GM12878 (cell line): ENCODE data around the gene NPS. TPM values are rescaled to one million over a fixed set of nuclear protein-coding genes. Genes with fewer than 3 reads are reported as not detected.

Source experiments
- ATAC-seq: fragments of 200-7000 bp; cut with Tn5 transposase; 3 replicates; pipeline ENCODE4 v1.9.1; 2020; ENCODE audit warnings: mild to moderate bottlenecking, moderate library complexity
- BruUV-seq: library from RNA; stranded (reverse); fragments of 400-500 nt; replicated peaks from 2 replicates; lab custom pipeline; 2021; lab: Mats Ljungman, UMichigan
- CTCF ChIA-PET: fragments of 300-600 bp; sonication (Branson Sonifier 250); formaldehyde crosslinking; extraction: SDS; loops from one replicate; lab custom pipeline; 2021; ENCODE audit warnings: inconsistent platforms; lab: Yijun Ruan, JAX
- POLR2A ChIA-PET: fragments of 350-600 bp; formaldehyde crosslinking; extraction: SDS; loops from one replicate; lab custom pipeline; 2021; ENCODE audit warnings: inconsistent platforms; lab: Charles Lee
- RAD21 ChIA-PET: fragments of 300-600 bp; sonication (Branson Sonifier 250); formaldehyde crosslinking; loops from one replicate; lab custom pipeline; 2023; ENCODE audit warnings: antibody characterized with exemption; ENCODE audit not compliant: unreplicated experiment; lab: Charles Lee
- SMC1A ChIA-PET: fragments of 300-600 bp; sonication (Branson Sonifier 250); formaldehyde crosslinking; loops from one replicate; lab custom pipeline; 2023; ENCODE audit not compliant: unreplicated experiment, uncharacterized antibody; lab: Charles Lee
- DNase-seq: peaks from one replicate; pipeline ENCODE4 v3.0.0-alpha.2; 2011; ENCODE audit warnings: low read depth, low spot score
- FAIRE-seq: peaks from 3 replicates; lab custom pipeline; 2011; peaks lifted over from hg19 to GRCh38; lab: Jason Lieb, UNC
- H2AFZ ChIP-seq: 2 replicates; pipeline ENCODE4 v1.6.0; 2011; ENCODE audit warnings: low read depth, low read length, control low read depth; ENCODE audit not compliant: control insufficient read depth
- H3K27ac ChIP-seq: 2 replicates; pipeline ENCODE4 v1.5.1; 2011; ENCODE audit warnings: control low read depth; ENCODE audit not compliant: control insufficient read depth, insufficient read depth
- H3K27me3 ChIP-seq, 2 experiments: replicated peaks in 1 of 2; 2 replicates each; pipeline versions ENCODE4 v1.6.0 to v1.6.1; 2011; ENCODE audit warnings: low read length in 1 of 2; ENCODE audit not compliant: control insufficient read depth in 2 of 2, insufficient read depth in 2 of 2
- H3K36me3 ChIP-seq, 2 experiments: 2 replicates each; pipeline ENCODE4 v1.5.1; 2011; ENCODE audit warnings: low read length in 1 of 2; ENCODE audit not compliant: control insufficient read depth in 2 of 2, insufficient read depth in 2 of 2
- H3K4me1 ChIP-seq: 2 replicates; pipeline ENCODE4 v1.6.1; 2011; ENCODE audit warnings: mild to moderate bottlenecking, low read length, moderate library complexity, mixed read lengths; ENCODE audit not compliant: control insufficient read depth, insufficient read depth
- H3K4me2 ChIP-seq: 2 replicates; pipeline ENCODE4 v1.6.0; 2011; ENCODE audit warnings: control low read depth; ENCODE audit not compliant: control insufficient read depth, insufficient read depth
- H3K4me3 ChIP-seq: fragments of 200-600 bp; sonication (generic); 2 replicates; pipeline ENCODE4 v1.5.1; 2016
- H3K79me2 ChIP-seq: 2 replicates; pipeline ENCODE4 v1.6.0; 2011; ENCODE audit warnings: low read length; ENCODE audit not compliant: control insufficient read depth, insufficient read depth
- H3K9ac ChIP-seq: 2 replicates; pipeline ENCODE4 v1.8.0; 2011; ENCODE audit warnings: low read length, control low read depth, mixed read lengths; ENCODE audit not compliant: control insufficient read depth, insufficient read depth
- H3K9me3 ChIP-seq: replicated peaks from 3 replicates; pipeline ENCODE4 v1.5.1; 2011; ENCODE audit warnings: mild to moderate bottlenecking, low read length; ENCODE audit not compliant: control insufficient read depth, insufficient read depth
- H4K20me1 ChIP-seq: 2 replicates; pipeline ENCODE4 v1.6.0; 2011; ENCODE audit not compliant: control insufficient read depth, insufficient read depth
- KAT2A ChIP-seq: conservative IDR thresholded peaks from 2 replicates; pipeline ENCODE4 v1.6.1; 2011; ENCODE audit warnings: low read depth, low read length; ENCODE audit not compliant: control insufficient read depth
- MTA3 ChIP-seq: IDR thresholded peaks from 2 replicates; pipeline ENCODE4 v1.6.1; 2012; ENCODE audit warnings: low read length, inconsistent platforms, borderline replicate concordance
- MYB ChIP-seq: fragments of 150-350 bp; IDR thresholded peaks from 2 replicates; pipeline ENCODE4 v1.6.1; 2014; ENCODE audit warnings: mild to moderate bottlenecking, low read depth, low read length, borderline replicate concordance
- NR2C2 ChIP-seq: IDR thresholded peaks from 2 replicates; pipeline ENCODE4 v1.6.1; 2011; ENCODE audit warnings: borderline replicate concordance, low read depth; ENCODE audit not compliant: control insufficient read depth, insufficient read length
- RAD51 ChIP-seq: fragments of 450-650 bp; IDR thresholded peaks from 2 replicates; pipeline ENCODE4 v1.6.1; 2016; ENCODE audit warnings: moderate library complexity, mild to moderate bottlenecking, inconsistent platforms
- SRF ChIP-seq, 2 experiments: IDR thresholded peaks; 2 replicates each; pipeline ENCODE4 v1.6.1; 2011; ENCODE audit warnings: low read depth in 2 of 2, low read length in 2 of 2, mild to moderate bottlenecking in 1 of 2, moderate library complexity in 1 of 2
- ZNF274 ChIP-seq: IDR thresholded peaks from one replicate; pipeline ENCODE4 v1.8.0; 2011; ENCODE audit not compliant: insufficient read length, insufficient read depth
- WGBS: methylation state at CpG from one replicate; pipeline ENCODE4 v1.1.6; 2016; ENCODE audit warnings: low lambda C conversion rate; ENCODE audit not compliant: insufficient replicate concordance, insufficient coverage; ENCODE audit errors: missing lambda C conversion rate; 5-methylcytosine and 5-hydroxymethylcytosine counted together
- in situ Hi-C: fragments of 300-500 bp; cut with MboI; formaldehyde crosslinking; loops from 9 replicates; pipeline ENCODE4 v1.14.3; 2018; ENCODE audit warnings: mixed read lengths
- intact Hi-C: fragments of 100-400 bp; cut with micrococcal nuclease; formaldehyde crosslinking; loops from one replicate; pipeline ENCODE4 v1.14.2; 2022; ENCODE audit not compliant: unreplicated experiment
- polyA plus RNA-seq, 11 experiments: library from polyadenylated mRNA; depleted of rRNA in 4 of 11; unstranded in 6 of 11; stranded (reverse) in 5 of 11; fragments of >200 nt; fragmentation: Nextera tagmentation in 4 of 11; fragmentation: Illumina TruSeq in 1 of 11; extraction: Ambion mirVana in 4 of 11; extraction: Trizol in 1 of 11; gene quantifications; 1 replicate in 1 of 11; 2 replicates in 10 of 11; pipeline versions ENCODE4 v1.2.1 to v1.2.3, GENCODE V29; 2011 to 2016; ENCODE audit warnings: inconsistent platforms in 2 of 11, missing spikeins in 2 of 11, low read depth in 1 of 11
- total RNA-seq, 4 experiments: library from RNA; depleted of rRNA in 3 of 4; stranded (reverse); fragments of >200 nt in 3 of 4; fragmentation: Illumina TruSeq in 1 of 4; extraction: Trizol in 1 of 4; gene quantifications; 2 replicates each; pipeline versions ENCODE4 v1.2.1 to v1.2.3, GENCODE V29; 2013 to 2021

NPS gene
- total and polyA plus RNA-seq, 10 of the 15 experiments (the other 5 are each of a cell fraction or from before 2014, with no cell fraction given) = not detected

DNA sequence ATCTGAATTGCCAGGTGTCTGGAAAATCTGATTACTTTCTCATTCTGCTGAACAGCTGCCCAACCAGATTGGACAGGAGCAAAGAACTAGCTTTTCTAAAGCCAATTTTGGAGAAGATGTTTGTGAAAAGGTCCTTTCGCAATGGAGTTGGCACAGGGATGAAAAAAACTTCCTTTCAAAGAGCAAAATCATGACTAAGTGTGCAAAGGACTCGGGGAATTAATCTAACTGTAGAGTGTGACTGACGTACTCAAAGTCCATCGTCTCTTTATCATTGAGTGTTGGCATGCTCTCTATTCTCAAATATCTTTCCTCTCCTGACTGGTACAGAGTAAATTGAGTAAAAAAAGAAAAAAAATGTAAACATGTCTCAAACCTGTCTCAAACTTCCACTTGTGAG is 3.3 kb downstream of the NPS start:
- Histone ChIP-seq H3K27ac (no peak overlapping the region), H4K20me1 (no peaks in the 10 kb centered on the region), H3K4me1 (no peaks in the 10 kb centered on the region), H3K36me3 (no peaks in the 10 kb centered on the region), H3K27me3 (no peaks in the 10 kb centered on the region), H3K4me2 (no peak overlapping the region), H3K9me3 (no peaks in the 10 kb centered on the region), H3K4me3 (no peak overlapping the region), H3K9ac (no peak overlapping the region), H3K79me2 (no peaks in the 10 kb centered on the region), H2AFZ (no peak overlapping the region)
- WGBS = 14% methylated on average over 4 of the region's 4 CpGs
- ChIA-PET RAD21 (no interaction called here), CTCF (no interaction called here), SMC1A (no interaction called here), POLR2A (no interaction called here)
- no peak for TF ChIP-seq KAT2A
- BruUV-seq = no TSS peak
- DNase-seq (no peak), FAIRE-seq (no peak), ATAC-seq (no peak)
- in situ Hi-C loops = no loop called here
- intact Hi-C loops = no loop called here

DNA sequence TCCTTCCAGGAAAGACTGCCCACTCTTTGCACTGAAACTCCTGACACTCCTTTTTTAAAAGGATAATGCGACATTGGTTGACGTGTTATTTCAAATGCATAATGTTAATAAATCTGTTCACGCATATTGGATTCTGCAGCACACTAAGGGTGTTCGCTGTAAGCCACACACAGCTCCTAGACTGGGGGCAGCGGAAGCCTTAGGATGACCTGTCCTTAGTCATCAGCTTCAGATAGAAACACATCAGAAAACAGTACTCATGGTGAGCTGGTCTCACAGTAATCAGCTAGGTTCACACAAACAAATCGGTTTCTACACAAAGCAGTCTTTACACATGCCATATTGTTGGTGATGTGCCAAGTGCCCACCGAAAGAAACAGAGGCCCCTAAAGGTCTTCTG is 4.3 kb downstream of the NPS start:
- in situ Hi-C loops (no loop called here), intact Hi-C loops (no loop called here)
- no peaks in the 10 kb centered on the region for H3K36me3 ChIP-seq
- FAIRE-seq (no peak), ATAC-seq (no peak), DNase-seq (no peak)
- no peak overlapping the region for H2AFZ ChIP-seq
- H3K79me2 ChIP-seq = no peaks in the 10 kb centered on the region
- H3K27me3 ChIP-seq = no peaks in the 10 kb centered on the region
- no peak overlapping the region for H3K9ac ChIP-seq
- ChIA-PET POLR2A (no interaction called here), CTCF (no interaction called here), RAD21 (no interaction called here), SMC1A (no interaction called here)
- 43% methylated on average over 7 of the region's 7 CpGs for WGBS
- H3K4me3 ChIP-seq = no peak overlapping the region
- no peaks in the 10 kb centered on the region for H4K20me1 ChIP-seq
- no peaks in the 10 kb centered on the region for H3K9me3 ChIP-seq
- H3K27ac ChIP-seq = no peak overlapping the region
- H3K4me2 ChIP-seq = no peak overlapping the region
- TF ChIP-seq RAD51 = no peak
- no peak for TF ChIP-seq NR2C2
- no peak for TF ChIP-seq MTA3
- no peak for TF ChIP-seq MYB
- no peak for TF ChIP-seq SRF (IDR thresholded peaks at IDR 0.05; ENCODE audit: low read depth in 2 of 2, low read length in 2 of 2)
- no peak for TF ChIP-seq ZNF274
- BruUV-seq = no TSS peak
- no peaks in the 10 kb centered on the region for H3K4me1 ChIP-seq
